ENCODE data around the gene NOL4L. TPM values are rescaled to one million over a fixed set of nuclear protein-coding genes. Genes with fewer than 3 reads are reported as not detected.

Gene NOL4L
- total RNA-seq, 1 donor from 2014 or later = 30.5 TPM

GRCh38 chr20:32612351-32613191 lies 27.4 kb upstream of the NOL4L start:
- Mint-ChIP-seq H3K27ac (ENCODE audit: unreplicated experiment) (no peak overlapping the region), H3K9me3 (ENCODE audit: unreplicated experiment) (no peaks in the 10 kb centered on the region), H3K4me3 (ENCODE audit: unreplicated experiment) (no peak overlapping the region), H3K36me3 (ENCODE audit: unreplicated experiment) (no peaks in the 10 kb centered on the region), H3K27me3 (ENCODE audit: unreplicated experiment) (peaks cover 13% of the 10 kb centered on the region), H3K4me1 (ENCODE audit: unreplicated experiment) (peaks cover 1% of the 10 kb centered on the region)
- TF ChIP-seq CTCF (IDR thresholded peaks at IDR 0.05) = no peak
- DNase-seq (ENCODE audit: extremely low spot score, unreplicated experiment) = no peak

GRCh38 chr20:32611868-32612267 lies 26.7 kb upstream of the NOL4L start:
- H3K4me3 Mint-ChIP-seq (ENCODE audit: unreplicated experiment) = no peak overlapping the region
- H3K9me3 Mint-ChIP-seq (ENCODE audit: unreplicated experiment) = no peaks in the 10 kb centered on the region
- peaks cover 1% of the 10 kb centered on the region for H3K4me1 Mint-ChIP-seq (ENCODE audit: unreplicated experiment)
- DNase-seq (ENCODE audit: extremely low spot score, unreplicated experiment) = no peak
- H3K27me3 Mint-ChIP-seq (ENCODE audit: unreplicated experiment) = peaks cover 11% of the 10 kb centered on the region
- TF ChIP-seq CTCF (IDR thresholded peaks at IDR 0.05) = no peak
- no peaks in the 10 kb centered on the region for H3K36me3 Mint-ChIP-seq (ENCODE audit: unreplicated experiment)
- no peak overlapping the region for H3K27ac Mint-ChIP-seq (ENCODE audit: unreplicated experiment)

- DNase-seq (ENCODE audit: extremely low spot score, unreplicated experiment) = no peak
- Mint-ChIP-seq H3K27me3 (ENCODE audit: unreplicated experiment) (peaks cover 11% of the 10 kb centered on the region), H3K36me3 (ENCODE audit: unreplicated experiment) (no peaks in the 10 kb centered on the region), H3K4me3 (ENCODE audit: unreplicated experiment) (no peak overlapping the region), H3K9me3 (ENCODE audit: unreplicated experiment) (no peaks in the 10 kb centered on the region), H3K27ac (ENCODE audit: unreplicated experiment) (no peak overlapping the region), H3K4me1 (ENCODE audit: unreplicated experiment) (peaks cover 1% of the 10 kb centered on the region)
- no peak for TF ChIP-seq CTCF (IDR thresholded peaks at IDR 0.05)
Measured at GRCh38 chr20:32611286-32611685, 26.2 kb upstream of the NOL4L start.

- no peaks in the 10 kb centered on the region for H3K36me3 Mint-ChIP-seq (ENCODE audit: unreplicated experiment)
- no peak overlapping the region for H3K27ac Mint-ChIP-seq (ENCODE audit: unreplicated experiment)
- H3K27me3 Mint-ChIP-seq (ENCODE audit: unreplicated experiment) = peaks cover 6% of the 10 kb centered on the region
- no peak for TF ChIP-seq CTCF (IDR thresholded peaks at IDR 0.05)
- no peak for DNase-seq (ENCODE audit: extremely low spot score, unreplicated experiment)
- H3K9me3 Mint-ChIP-seq (ENCODE audit: unreplicated experiment) = no peaks in the 10 kb centered on the region
- no peak overlapping the region for H3K4me3 Mint-ChIP-seq (ENCODE audit: unreplicated experiment)
- peaks cover 1% of the 10 kb centered on the region for H3K4me1 Mint-ChIP-seq (ENCODE audit: unreplicated experiment)
Measured at GRCh38 chr20:32610472-32611218, 25.5 kb upstream of the NOL4L start.

GRCh38 chr20:32609993-32610392 lies 24.9 kb upstream of the NOL4L start:
- peaks cover 1% of the 10 kb centered on the region for H3K4me1 Mint-ChIP-seq (ENCODE audit: unreplicated experiment)
- no peak for TF ChIP-seq CTCF (IDR thresholded peaks at IDR 0.05)
- H3K4me3 Mint-ChIP-seq (ENCODE audit: unreplicated experiment) = no peak overlapping the region
- peaks cover 5% of the 10 kb centered on the region for H3K27me3 Mint-ChIP-seq (ENCODE audit: unreplicated experiment)
- H3K9me3 Mint-ChIP-seq (ENCODE audit: unreplicated experiment) = no peaks in the 10 kb centered on the region
- no peaks in the 10 kb centered on the region for H3K36me3 Mint-ChIP-seq (ENCODE audit: unreplicated experiment)
- H3K27ac Mint-ChIP-seq (ENCODE audit: unreplicated experiment) = no peak overlapping the region
- no peak for DNase-seq (ENCODE audit: extremely low spot score, unreplicated experiment)
